HEK293 (cell line): ENCODE measurements around the gene DPY19L2.
"Not testable (repeated sequence)": the region's sequence is repeated elsewhere in the genome, so short reads cannot be mapped to it uniquely, and the experiment has no call there.

Experiments used
- CTCF ChIP-seq: fragments of 450-650 bp; formaldehyde crosslinking; IDR thresholded peaks from 2 replicates; pipeline ENCODE4 v1.5.1; 2016; ENCODE audit warnings: missing biosample characterization, missing genetic modification characterization
- PATZ1 ChIP-seq: fragments of 450-650 bp; formaldehyde crosslinking; IDR thresholded peaks from 2 replicates; pipeline ENCODE4 v1.5.1; 2016; ENCODE audit warnings: missing biosample characterization, missing genetic modification characterization
- REST ChIP-seq: fragments of 450-650 bp; formaldehyde crosslinking; IDR thresholded peaks from 2 replicates; pipeline ENCODE4 v1.5.1; 2016; ENCODE audit warnings: missing biosample characterization, missing genetic modification characterization
- YY1 ChIP-seq: fragments of 450-650 bp; formaldehyde crosslinking; IDR thresholded peaks from 2 replicates; pipeline ENCODE4 v1.5.1; 2018; ENCODE audit warnings: missing biosample characterization, missing genetic modification characterization
- ZNF121 ChIP-seq: fragments of 450-650 bp; formaldehyde crosslinking; IDR thresholded peaks from 2 replicates; pipeline ENCODE4 v1.5.1; 2016; ENCODE audit warnings: missing biosample characterization, missing genetic modification characterization
- ZNF23 ChIP-seq: fragments of 450-650 bp; formaldehyde crosslinking; IDR thresholded peaks from 2 replicates; pipeline ENCODE4 v1.5.1; 2016; ENCODE audit warnings: missing biosample characterization, missing genetic modification characterization, borderline replicate concordance
- ZNF239 ChIP-seq: fragments of 450-650 bp; formaldehyde crosslinking; IDR thresholded peaks from 2 replicates; pipeline ENCODE4 v1.5.1; 2016; ENCODE audit warnings: missing biosample characterization, missing genetic modification characterization
- ZNF280D ChIP-seq: fragments of 450-650 bp; formaldehyde crosslinking; IDR thresholded peaks from 2 replicates; pipeline ENCODE4 v1.5.1; 2016; ENCODE audit warnings: missing biosample characterization, missing genetic modification characterization
- ZNF530 ChIP-seq: fragments of 450-650 bp; formaldehyde crosslinking; IDR thresholded peaks from 2 replicates; pipeline ENCODE4 v1.5.1; 2016; ENCODE audit warnings: low read depth, missing biosample characterization, missing genetic modification characterization
- ZNF558 ChIP-seq: fragments of 450-650 bp; formaldehyde crosslinking; IDR thresholded peaks from 2 replicates; pipeline ENCODE4 v1.5.1; 2016; ENCODE audit warnings: missing biosample characterization, missing genetic modification characterization
- ZNF561 ChIP-seq: fragments of 450-650 bp; IDR thresholded peaks from 2 replicates; pipeline ENCODE4 v1.5.1; 2018; ENCODE audit warnings: missing biosample characterization, missing genetic modification characterization, borderline replicate concordance

GRCh38 chr12:63545298-63545916, 122.9 kb downstream of the DPY19L2 start:
- TF ChIP-seq CTCF (tag by site-specific recombination); ZNF561; ZNF558 (tag by site-specific recombination); ZNF280D (tag by site-specific recombination); ZNF23 (tag by site-specific recombination); PATZ1 (tag by site-specific recombination); YY1 (tag by site-specific recombination); ZNF239 (tag by site-specific recombination); REST (tag by site-specific recombination); ZNF530 (tag by site-specific recombination); ZNF121: not testable (repeated sequence)
